HepG2 (cell line): ENCODE measurements around the gene DNAI4. TPM values are rescaled to one million over a fixed set of nuclear protein-coding genes. Genes with fewer than 3 reads are reported as not detected.

Experiments
- CREB3 ChIP-seq: sonication (generic); formaldehyde crosslinking; IDR thresholded peaks from 2 replicates; pipeline ENCODE4 v1.5.0; 2020; ENCODE audit warnings: missing genetic modification reagents
- GATA4 ChIP-seq: sonication (generic); IDR thresholded peaks from 2 replicates; pipeline ENCODE4 v1.6.1; 2016; ENCODE audit warnings: antibody characterized with exemption, low read depth, borderline replicate concordance
- GTF2F1 ChIP-seq: fragments of 150-350 bp; IDR thresholded peaks from 2 replicates; pipeline ENCODE4 v1.6.1; 2014; ENCODE audit warnings: low read length
- KDM1A ChIP-seq: IDR thresholded peaks from 2 replicates; pipeline ENCODE4 v1.6.1; 2016; ENCODE audit warnings: missing compliant biosample characterization
- KDM6A ChIP-seq: IDR thresholded peaks from 2 replicates; pipeline ENCODE4 v1.6.1; 2016; ENCODE audit warnings: low read depth
- PBX3 ChIP-seq: sonication (generic); formaldehyde crosslinking; IDR thresholded peaks from 2 replicates; pipeline ENCODE4 v1.8.1; 2023; ENCODE audit warnings: missing genetic modification reagents, inconsistent platforms, borderline replicate concordance
- RCOR2 ChIP-seq: IDR thresholded peaks from 2 replicates; pipeline ENCODE4 v1.6.1; 2016; ENCODE audit warnings: missing biosample characterization, missing genetic modification reagents
- RNF2 ChIP-seq: fragments of 450-650 bp; conservative IDR thresholded peaks from 2 replicates; pipeline ENCODE4 v1.6.1; 2016; ENCODE audit warnings: low read depth
- SRSF9 ChIP-seq: fragments of 200-400 bp; formaldehyde crosslinking; IDR thresholded peaks from 2 replicates; pipeline ENCODE4 v1.6.1; 2018; ENCODE audit warnings: borderline replicate concordance, mild to moderate bottlenecking, low read depth, low read length; ENCODE audit not compliant: insufficient read depth, poor library complexity, severe bottlenecking
- SRY ChIP-seq: sonication (generic); formaldehyde crosslinking; IDR thresholded peaks from 2 replicates; pipeline ENCODE4 v1.8.0; 2022; ENCODE audit warnings: mild to moderate bottlenecking, missing genetic modification reagents
- STAG1 ChIP-seq: sonication (generic); formaldehyde crosslinking; IDR thresholded peaks from 2 replicates; pipeline ENCODE4 v1.4.0; 2020; ENCODE audit warnings: missing genetic modification reagents
- ZMYM3 ChIP-seq: sonication (generic); formaldehyde crosslinking; IDR thresholded peaks from 2 replicates; pipeline ENCODE4 v1.5.1; 2020; ENCODE audit warnings: mild to moderate bottlenecking, missing genetic modification reagents
- ZNF10 ChIP-seq: sonication (generic); formaldehyde crosslinking; IDR thresholded peaks from 2 replicates; pipeline ENCODE4 v1.4.0; 2020; ENCODE audit warnings: mild to moderate bottlenecking, low read depth, missing genetic modification reagents, borderline replicate concordance
- ZNF253 ChIP-seq: sonication (generic); formaldehyde crosslinking; IDR thresholded peaks from 2 replicates; pipeline ENCODE4 v1.8.0; 2022; ENCODE audit warnings: mild to moderate bottlenecking, missing genetic modification reagents, borderline replicate concordance
- ZNF331 ChIP-seq: sonication (generic); formaldehyde crosslinking; IDR thresholded peaks from 2 replicates; pipeline ENCODE4 v1.4.0; 2020; ENCODE audit warnings: missing genetic modification reagents
- ZNF468 ChIP-seq: sonication (generic); formaldehyde crosslinking; IDR thresholded peaks from 2 replicates; pipeline ENCODE4 v1.8.0; 2022; ENCODE audit warnings: mild to moderate bottlenecking, moderate library complexity, missing genetic modification reagents
- ZNF556 ChIP-seq: sonication (generic); formaldehyde crosslinking; IDR thresholded peaks from 2 replicates; pipeline ENCODE4 v1.4.0; 2020; ENCODE audit warnings: mild to moderate bottlenecking, missing genetic modification reagents, borderline replicate concordance
- ZNF563 ChIP-seq: sonication (generic); formaldehyde crosslinking; IDR thresholded peaks from 2 replicates; pipeline ENCODE4 v1.8.0; 2022; ENCODE audit warnings: mild to moderate bottlenecking, moderate library complexity, missing genetic modification reagents
- ZNF7 ChIP-seq: IDR thresholded peaks from 2 replicates; pipeline ENCODE4 v1.6.1; 2016; ENCODE audit warnings: missing biosample characterization, missing genetic modification reagents
- polyA plus RNA-seq, 8 experiments: library from polyadenylated mRNA; depleted of rRNA in 3 of 8; stranded (reverse) in 7 of 8; unstranded in 1 of 8; fragments of >200 nt; fragmentation: Illumina TruSeq in 4 of 8; extraction: Trizol in 4 of 8; gene quantifications; 2 replicates each; pipeline versions ENCODE4 v1.2.1 to v1.2.3, GENCODE V29; 2011 to 2016; ENCODE audit warnings: low read depth in 4 of 8, missing spikeins in 1 of 8, mixed read lengths in 1 of 8; ENCODE audit not compliant: insufficient read depth in 1 of 8
- total RNA-seq, 5 experiments: library from RNA; depleted of rRNA; stranded (reverse); fragments of >200 nt; fragmentation: Illumina TruSeq; extraction: Trizol; gene quantifications; 2 replicates each; pipeline ENCODE4 v1.2.3, GENCODE V29; 2016; ENCODE audit warnings: low read depth in 1 of 5
- TF ChIP-seq, protein P1 (sequence below): IDR thresholded peaks from 2 replicates; pipeline ENCODE4 v1.6.1; 2016
- TF ChIP-seq, protein P2 (sequence below): sonication (generic); formaldehyde crosslinking; IDR thresholded peaks from 2 replicates; pipeline ENCODE4 v1.4.0; 2020; ENCODE audit warnings: low read depth, missing genetic modification reagents
- TF ChIP-seq, protein P3 (sequence below): sonication (generic); formaldehyde crosslinking; IDR thresholded peaks from 2 replicates; pipeline ENCODE4 v1.5.0; 2020; ENCODE audit warnings: missing genetic modification reagents
- TF ChIP-seq, protein P4 (sequence below): sonication (generic); formaldehyde crosslinking; IDR thresholded peaks from 2 replicates; pipeline ENCODE4 v1.9.0; 2021; ENCODE audit warnings: missing genetic modification reagents, mild to moderate bottlenecking, borderline replicate concordance

The DNAI4 gene
- total and polyA plus RNA-seq, 2 of the 13 experiments (the other 11 are each of a cell fraction or from before 2014, with no cell fraction given), result 0.04 to 0.08 TPM

- no peak for TF ChIP-seq RNF2
- peak; percentile 91 for TF ChIP-seq ZMYM3 (CRISPR knock-in tag)
- TF ChIP-seq GTF2F1, result no peak
- TF ChIP-seq, protein P1, sequence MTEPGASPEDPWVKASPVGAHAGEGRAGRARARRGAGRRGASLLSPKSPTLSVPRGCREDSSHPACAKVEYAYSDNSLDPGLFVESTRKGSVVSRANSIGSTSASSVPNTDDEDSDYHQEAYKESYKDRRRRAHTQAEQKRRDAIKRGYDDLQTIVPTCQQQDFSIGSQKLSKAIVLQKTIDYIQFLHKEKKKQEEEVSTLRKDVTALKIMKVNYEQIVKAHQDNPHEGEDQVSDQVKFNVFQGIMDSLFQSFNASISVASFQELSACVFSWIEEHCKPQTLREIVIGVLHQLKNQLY, result no peak
- 0 out of 2 replicates have a peak, but pooled peaks have one; percentile 0 for TF ChIP-seq ZNF331 (CRISPR knock-in tag)
- 0 out of 2 replicates have a peak, but pooled peaks have one; percentile 17 for TF ChIP-seq SRY (CRISPR knock-in tag)
- no peak for TF ChIP-seq ZNF468 (CRISPR knock-in tag)
- TF ChIP-seq, protein P2, sequence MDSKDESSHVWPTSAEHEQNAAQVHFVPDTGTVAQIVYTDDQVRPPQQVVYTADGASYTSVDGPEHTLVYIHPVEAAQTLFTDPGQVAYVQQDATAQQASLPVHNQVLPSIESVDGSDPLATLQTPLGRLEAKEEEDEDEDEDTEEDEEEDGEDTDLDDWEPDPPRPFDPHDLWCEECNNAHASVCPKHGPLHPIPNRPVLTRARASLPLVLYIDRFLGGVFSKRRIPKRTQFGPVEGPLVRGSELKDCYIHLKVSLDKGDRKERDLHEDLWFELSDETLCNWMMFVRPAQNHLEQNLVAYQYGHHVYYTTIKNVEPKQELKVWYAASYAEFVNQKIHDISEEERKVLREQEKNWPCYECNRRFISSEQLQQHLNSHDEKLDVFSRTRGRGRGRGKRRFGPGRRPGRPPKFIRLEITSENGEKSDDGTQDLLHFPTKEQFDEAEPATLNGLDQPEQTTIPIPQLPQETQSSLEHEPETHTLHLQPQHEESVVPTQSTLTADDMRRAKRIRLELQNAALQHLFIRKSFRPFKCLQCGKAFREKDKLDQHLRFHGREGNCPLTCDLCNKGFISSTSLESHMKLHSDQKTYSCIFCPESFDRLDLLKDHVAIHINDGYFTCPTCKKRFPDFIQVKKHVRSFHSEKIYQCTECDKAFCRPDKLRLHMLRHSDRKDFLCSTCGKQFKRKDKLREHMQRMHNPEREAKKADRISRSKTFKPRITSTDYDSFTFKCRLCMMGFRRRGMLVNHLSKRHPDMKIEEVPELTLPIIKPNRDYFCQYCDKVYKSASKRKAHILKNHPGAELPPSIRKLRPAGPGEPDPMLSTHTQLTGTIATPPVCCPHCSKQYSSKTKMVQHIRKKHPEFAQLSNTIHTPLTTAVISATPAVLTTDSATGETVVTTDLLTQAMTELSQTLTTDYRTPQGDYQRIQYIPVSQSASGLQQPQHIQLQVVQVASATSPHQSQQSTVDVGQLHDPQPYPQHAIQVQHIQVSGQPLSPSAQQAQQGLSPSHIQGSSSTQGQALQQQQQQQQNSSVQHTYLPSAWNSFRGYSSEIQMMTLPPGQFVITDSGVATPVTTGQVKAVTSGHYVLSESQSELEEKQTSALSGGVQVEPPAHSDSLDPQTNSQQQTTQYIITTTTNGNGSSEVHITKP, result no peak
- peak; percentile 19; the same call in 1 of the 2 replicates for TF ChIP-seq CREB3 (CRISPR knock-in tag)
- TF ChIP-seq, protein P3, sequence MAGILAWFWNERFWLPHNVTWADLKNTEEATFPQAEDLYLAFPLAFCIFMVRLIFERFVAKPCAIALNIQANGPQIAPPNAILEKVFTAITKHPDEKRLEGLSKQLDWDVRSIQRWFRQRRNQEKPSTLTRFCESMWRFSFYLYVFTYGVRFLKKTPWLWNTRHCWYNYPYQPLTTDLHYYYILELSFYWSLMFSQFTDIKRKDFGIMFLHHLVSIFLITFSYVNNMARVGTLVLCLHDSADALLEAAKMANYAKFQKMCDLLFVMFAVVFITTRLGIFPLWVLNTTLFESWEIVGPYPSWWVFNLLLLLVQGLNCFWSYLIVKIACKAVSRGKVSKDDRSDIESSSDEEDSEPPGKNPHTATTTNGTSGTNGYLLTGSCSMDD (CRISPR knock-in tag), result no peak
- TF ChIP-seq ZNF7, result peak; percentile 1; the same call in 1 of the 2 replicates
- no peak for TF ChIP-seq ZNF563 (CRISPR knock-in tag)
- peak; percentile 59 for TF ChIP-seq KDM1A (CRISPR knock-in tag)
- TF ChIP-seq, protein P4, sequence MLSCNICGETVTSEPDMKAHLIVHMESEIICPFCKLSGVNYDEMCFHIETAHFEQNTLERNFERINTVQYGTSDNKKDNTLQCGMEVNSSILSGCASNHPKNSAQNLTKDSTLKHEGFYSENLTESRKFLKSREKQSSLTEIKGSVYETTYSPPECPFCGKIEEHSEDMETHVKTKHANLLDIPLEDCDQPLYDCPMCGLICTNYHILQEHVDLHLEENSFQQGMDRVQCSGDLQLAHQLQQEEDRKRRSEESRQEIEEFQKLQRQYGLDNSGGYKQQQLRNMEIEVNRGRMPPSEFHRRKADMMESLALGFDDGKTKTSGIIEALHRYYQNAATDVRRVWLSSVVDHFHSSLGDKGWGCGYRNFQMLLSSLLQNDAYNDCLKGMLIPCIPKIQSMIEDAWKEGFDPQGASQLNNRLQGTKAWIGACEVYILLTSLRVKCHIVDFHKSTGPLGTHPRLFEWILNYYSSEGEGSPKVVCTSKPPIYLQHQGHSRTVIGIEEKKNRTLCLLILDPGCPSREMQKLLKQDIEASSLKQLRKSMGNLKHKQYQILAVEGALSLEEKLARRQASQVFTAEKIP (CRISPR knock-in tag), result no peak
- TF ChIP-seq ZNF556, result no peak
- no peak for TF ChIP-seq GATA4
- no peak for TF ChIP-seq PBX3 (CRISPR knock-in tag)
- TF ChIP-seq RCOR2 (CRISPR knock-in tag), result peak; percentile 61; the same call in 1 of the 2 replicates
- TF ChIP-seq ZNF253 (CRISPR knock-in tag), result no peak
- TF ChIP-seq STAG1 (CRISPR knock-in tag), result no peak
- no peak for TF ChIP-seq SRSF9
- TF ChIP-seq KDM6A (CRISPR knock-in tag), result no peak
- no peak for TF ChIP-seq ZNF10 (CRISPR knock-in tag)
Observed at GRCh38 chr1:66925558-66925910, 878 bp upstream of the DNAI4 start (continued).
